Endodermal cell (in vitro differentiated cells): ENCODE data around the gene GOSR2. TPM values are rescaled to one million over a fixed set of nuclear protein-coding genes. Genes with fewer than 3 reads are reported as not detected.

Source experiments
- DNase-seq: peaks from one replicate; pipeline ENCODE4 v3.0.0-alpha.2; 2017
- H3K27ac ChIP-seq: 2 replicates; pipeline ENCODE4 v1.5.1; 2013; ENCODE audit warnings: mild to moderate bottlenecking, low read depth, low read length, moderate library complexity
- H3K27me3 ChIP-seq: 2 replicates; pipeline ENCODE4 v1.6.1; 2013; ENCODE audit warnings: mild to moderate bottlenecking, low read length, moderate library complexity; ENCODE audit not compliant: insufficient read depth, control insufficient read depth, poor library complexity, severe bottlenecking
- H3K36me3 ChIP-seq: 2 replicates; pipeline ENCODE4 v1.7.0; 2013; ENCODE audit warnings: mild to moderate bottlenecking, low read length, moderate library complexity; ENCODE audit not compliant: control insufficient read depth, insufficient read depth
- H3K4me1 ChIP-seq: one replicate; pipeline ENCODE4 v1.7.0; 2013; ENCODE audit warnings: low read length; ENCODE audit not compliant: control insufficient read depth, insufficient read depth
- H3K4me3 ChIP-seq: 2 replicates; pipeline ENCODE4 v1.5.1; 2013; ENCODE audit warnings: mild to moderate bottlenecking, low read length, moderate library complexity
- H3K9ac ChIP-seq: 2 replicates; pipeline ENCODE4 v1.6.1; 2013; ENCODE audit warnings: mild to moderate bottlenecking, low read length, moderate library complexity; ENCODE audit not compliant: poor library complexity, severe bottlenecking; ENCODE audit errors: extremely low read depth
- H3K9me3 ChIP-seq: 2 replicates; pipeline ENCODE4 v1.6.1; 2013; ENCODE audit warnings: mild to moderate bottlenecking, low read length, moderate library complexity; ENCODE audit not compliant: control insufficient read depth
- H3K27ac Mint-ChIP-seq: 2 replicates; pipeline ENCODE4 v1.8.0; 2020; ENCODE audit warnings: mixed read lengths
- H3K27me3 Mint-ChIP-seq: 2 replicates; pipeline ENCODE4 v1.8.0; 2021; ENCODE audit warnings: mild to moderate bottlenecking, mixed read lengths; ENCODE audit not compliant: insufficient read depth
- H3K36me3 Mint-ChIP-seq: 2 replicates; pipeline ENCODE4 v1.8.0; 2020; ENCODE audit warnings: low read depth, mixed read lengths
- H3K4me1 Mint-ChIP-seq: 2 replicates; pipeline ENCODE4 v1.8.0; 2020; ENCODE audit warnings: mixed read lengths
- H3K4me3 Mint-ChIP-seq: 2 replicates; pipeline ENCODE4 v1.8.0; 2020; ENCODE audit warnings: mild to moderate bottlenecking, moderate library complexity, mixed read lengths
- H3K9me3 Mint-ChIP-seq: 2 replicates; pipeline ENCODE4 v1.8.0; 2020; ENCODE audit warnings: mild to moderate bottlenecking, mixed read lengths
- CTCF ChIP-seq: fragments of 200-600 bp; sonication (generic); conservative IDR thresholded peaks from 2 replicates; pipeline ENCODE4 v1.5.0; 2021; ENCODE audit warnings: antibody characterized with exemption, mild to moderate bottlenecking
- WGBS, 2 experiments: methylation state at CpG; one replicate each; pipeline versions ENCODE4 v1.1.5 to v1.1.7; 2013; ENCODE audit warnings: missing lambda C conversion rate in 2 of 2, mixed read lengths in 1 of 2; ENCODE audit not compliant: insufficient coverage in 1 of 2, insufficient read length in 1 of 2; 5-methylcytosine and 5-hydroxymethylcytosine counted together
- total RNA-seq, 2 donors: library from RNA; stranded (reverse); fragmentation: NEBNext Ultra II Directional in 1 of 2; extraction: Animal tissue kit (Norgen Biotek cat#: 25700) in 1 of 2; gene quantifications; 2 replicates in 1 of 2; 3 replicates in 1 of 2; pipeline ENCODE4 v1.2.1, GENCODE V29; 2021

Gene GOSR2
- total RNA-seq, 2 donors from 2014 or later: 51.9 to 65.5 TPM

GRCh38 chr17:46943501-46944393 lies 20.8 kb downstream of the GOSR2 start:
- no peak overlapping the region for H3K4me3 Mint-ChIP-seq
- H3K9me3 ChIP-seq: no peaks in the 10 kb centered on the region

GRCh38 chr17:46944931-46945330 lies 22.0 kb downstream of the GOSR2 start:
- Mint-ChIP-seq H3K4me1 (peaks cover 21% of the 10 kb centered on the region), H3K36me3 (peaks cover 29% of the 10 kb centered on the region), H3K4me3 (no peak overlapping the region), H3K9me3 (no peaks in the 10 kb centered on the region), H3K27me3 (peaks cover 45% of the 10 kb centered on the region), H3K27ac (peak overlapping the region; percentile 35)
- 93 to 96% methylated on average over 5 to 10 of the region's 10 CpGs for WGBS, 2 experiments
- Histone ChIP-seq H3K36me3 (peaks cover 17% of the 10 kb centered on the region), H3K27ac (no peak overlapping the region), H3K4me3 (no peak overlapping the region), H3K9me3 (no peaks in the 10 kb centered on the region), H3K27me3 (peaks cover 31% of the 10 kb centered on the region), H3K4me1 (peaks cover 11% of the 10 kb centered on the region), H3K9ac (no peak overlapping the region)
- TF ChIP-seq CTCF: no peak
- peak; percentile 55 for DNase-seq

More at GRCh38 chr17:46943501-46944393, 20.8 kb downstream of the GOSR2 start:
- no peak for TF ChIP-seq CTCF
- peak; percentile 69 for DNase-seq
- H3K4me1 Mint-ChIP-seq: peaks cover 21% of the 10 kb centered on the region
- Histone ChIP-seq H3K27me3 (peaks cover 19% of the 10 kb centered on the region), H3K36me3 (peaks cover 29% of the 10 kb centered on the region), H3K4me1 (peaks cover 11% of the 10 kb centered on the region), H3K27ac (peak overlapping the region; percentile 36), H3K4me3 (no peak overlapping the region), H3K9ac (no peak overlapping the region)
- 73 to 76% methylated on average over 15 to 21 of the region's 21 CpGs for WGBS, 2 experiments
- peaks cover 34% of the 10 kb centered on the region for H3K27me3 Mint-ChIP-seq
- peaks cover 27% of the 10 kb centered on the region for H3K36me3 Mint-ChIP-seq
- peak overlapping the region; percentile 55 for H3K27ac Mint-ChIP-seq
- H3K9me3 Mint-ChIP-seq: no peaks in the 10 kb centered on the region

GRCh38 chr17:46947216-46947615 lies 24.3 kb downstream of the GOSR2 start:
- Mint-ChIP-seq H3K27ac (no peak overlapping the region), H3K27me3 (peaks cover 68% of the 10 kb centered on the region), H3K9me3 (no peaks in the 10 kb centered on the region), H3K36me3 (peaks cover 14% of the 10 kb centered on the region), H3K4me3 (no peak overlapping the region), H3K4me1 (peaks cover 37% of the 10 kb centered on the region)
- Histone ChIP-seq H3K4me3 (no peak overlapping the region), H3K36me3 (no peaks in the 10 kb centered on the region), H3K27me3 (peaks cover 52% of the 10 kb centered on the region), H3K27ac (no peak overlapping the region), H3K4me1 (peaks cover 21% of the 10 kb centered on the region), H3K9ac (no peak overlapping the region), H3K9me3 (no peaks in the 10 kb centered on the region)
- WGBS, 2 experiments: 83% methylated on average over 2 of the region's 3 CpGs; no CpG with 5 or more reads in 1 of the 2 experiments
- peak; percentile 58 for DNase-seq
- no peak for TF ChIP-seq CTCF
